HG02623 (cell line): Measurements from ENCODE around the gene ARPC4.
"Not testable (repeated sequence)": the region's sequence is repeated elsewhere in the genome, so short reads cannot be mapped to it uniquely, and the experiment has no call there.

ENCODE experiments used
- ATAC-seq: cut with Tn5 transposase; IDR thresholded peaks from one replicate; pipeline ENCODE4 v1.9.1; 2021; ENCODE audit warnings: moderate library complexity; ENCODE audit not compliant: unreplicated experiment

ARPC4 gene

GRCh38 chr3:9769426-9770275 is 23.2 kb upstream of the ARPC4 start, which contains the start of gene CAMK1:
TSS of gene CAMK1 (minus strand) at chr3:9769947. CDS start at chr3:9767749, 2,198 bp downstream.
- ATAC-seq, result peak; percentile 52

DNA sequence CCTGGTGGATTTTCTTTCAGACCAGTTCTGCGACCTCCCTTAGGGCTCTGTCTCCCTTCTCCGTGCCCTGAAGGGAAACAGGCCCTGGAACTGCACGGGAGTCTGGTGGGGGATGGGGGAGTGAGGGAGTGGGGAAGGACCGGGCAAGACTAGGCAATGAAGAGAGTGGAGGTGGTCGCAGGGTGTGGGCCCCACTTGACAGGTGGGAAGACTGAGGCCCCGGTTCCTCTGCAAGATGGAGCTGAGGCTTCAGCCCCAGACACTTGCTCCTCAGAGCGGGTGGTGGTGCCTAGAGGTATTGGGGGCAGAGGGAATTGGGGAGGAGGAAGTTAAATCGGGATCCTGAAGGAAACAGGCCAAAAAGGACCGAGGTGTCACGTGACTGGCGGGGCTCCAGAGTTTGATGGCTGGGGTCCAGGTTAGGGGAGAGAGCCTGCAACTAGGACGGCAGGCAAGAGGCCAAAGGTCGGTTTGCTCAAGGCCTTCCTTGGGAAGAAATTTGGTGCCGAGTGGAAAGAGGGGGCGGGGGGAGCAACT is 22.5 kb upstream of the ARPC4 start:
- ATAC-seq, result no peak

GRCh38 chr3:9771007-9771406 is 21.9 kb upstream of the ARPC4 start:
- ATAC-seq, result not testable (repeated sequence)

DNA sequence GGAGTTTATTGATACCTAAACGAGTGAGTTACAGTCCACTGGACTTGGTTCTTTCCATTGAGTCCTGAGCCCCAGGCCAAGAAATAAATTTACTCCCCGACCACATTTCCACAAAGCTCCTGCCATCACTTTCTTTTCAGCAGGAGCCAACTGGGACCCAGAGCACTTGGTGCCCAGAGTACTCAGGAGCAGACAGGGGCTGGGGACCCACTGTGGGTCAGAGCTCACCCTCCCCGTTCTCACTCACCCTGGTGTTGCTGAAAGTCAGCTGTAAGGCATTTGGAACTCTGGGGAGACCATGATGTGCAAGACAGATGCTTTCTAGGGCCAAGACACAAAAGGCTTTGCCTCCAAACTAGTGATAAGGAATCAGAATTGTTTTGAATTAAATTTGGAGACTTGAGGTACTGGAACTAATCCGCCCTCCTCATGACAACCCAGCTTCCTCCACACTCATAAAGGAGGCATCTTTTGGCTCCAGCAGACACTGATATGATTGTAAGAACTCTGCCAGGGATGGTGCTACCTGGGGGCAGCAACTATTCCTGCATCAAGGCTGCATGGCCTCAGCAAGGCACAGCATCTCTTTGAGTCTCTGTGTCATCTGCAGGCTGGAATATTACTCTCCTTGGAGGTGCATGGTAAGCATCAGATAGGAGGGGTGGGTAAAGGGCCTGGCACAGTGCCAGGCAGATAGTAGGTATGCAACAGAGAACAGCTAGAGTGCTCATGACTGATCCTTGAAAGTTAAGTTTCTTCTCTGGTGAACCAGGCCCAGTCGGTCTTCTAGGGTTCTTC is 15.8 kb upstream of the ARPC4 start:
- no peak for ATAC-seq

DNA sequence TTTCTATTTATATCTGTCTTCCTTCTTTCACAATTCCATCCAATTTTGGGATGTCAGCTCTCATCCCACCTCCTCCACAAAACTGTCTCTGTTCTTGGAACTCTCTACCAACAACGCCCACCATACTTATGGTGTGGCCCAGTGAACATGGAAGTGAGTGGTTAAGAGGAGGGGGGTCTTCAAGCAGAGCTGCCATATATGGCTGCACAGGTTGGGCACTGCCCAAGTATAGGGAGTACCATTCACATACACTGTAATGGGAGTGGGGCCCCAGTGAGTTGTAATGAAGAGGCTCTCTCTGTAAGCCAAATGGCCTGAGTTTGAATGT is 15.2 kb upstream of the ARPC4 start:
- ATAC-seq, result no peak

GRCh38 chr3:9778143-9779074 is 14.5 kb upstream of the ARPC4 start:
- no peak for ATAC-seq

DNA sequence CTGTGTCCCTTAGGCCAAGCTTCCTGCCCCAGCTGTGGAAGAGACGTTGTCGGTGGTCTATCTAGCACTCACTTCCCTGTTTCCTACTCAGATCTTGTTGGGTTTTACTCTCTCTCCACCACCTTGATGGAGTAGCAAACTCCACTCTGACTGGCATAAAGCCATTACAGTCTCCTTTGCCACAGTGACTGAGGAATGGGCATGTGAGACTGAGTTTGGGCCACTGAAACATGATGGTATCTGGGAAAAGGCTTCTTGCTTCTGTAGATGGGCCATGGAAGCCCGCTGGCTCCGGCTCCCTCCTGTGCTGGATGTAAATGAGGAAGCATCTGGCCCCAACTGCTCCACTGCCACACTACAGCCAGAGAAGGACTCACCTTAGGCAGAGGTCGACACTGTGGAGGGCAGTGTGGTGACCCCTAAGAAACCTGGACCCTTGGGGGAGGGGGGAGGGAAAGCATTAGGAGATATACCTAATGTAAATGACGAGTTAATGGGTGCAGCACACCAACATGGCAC is 13.7 kb upstream of the ARPC4 start:
- ATAC-seq, result no peak

DNA sequence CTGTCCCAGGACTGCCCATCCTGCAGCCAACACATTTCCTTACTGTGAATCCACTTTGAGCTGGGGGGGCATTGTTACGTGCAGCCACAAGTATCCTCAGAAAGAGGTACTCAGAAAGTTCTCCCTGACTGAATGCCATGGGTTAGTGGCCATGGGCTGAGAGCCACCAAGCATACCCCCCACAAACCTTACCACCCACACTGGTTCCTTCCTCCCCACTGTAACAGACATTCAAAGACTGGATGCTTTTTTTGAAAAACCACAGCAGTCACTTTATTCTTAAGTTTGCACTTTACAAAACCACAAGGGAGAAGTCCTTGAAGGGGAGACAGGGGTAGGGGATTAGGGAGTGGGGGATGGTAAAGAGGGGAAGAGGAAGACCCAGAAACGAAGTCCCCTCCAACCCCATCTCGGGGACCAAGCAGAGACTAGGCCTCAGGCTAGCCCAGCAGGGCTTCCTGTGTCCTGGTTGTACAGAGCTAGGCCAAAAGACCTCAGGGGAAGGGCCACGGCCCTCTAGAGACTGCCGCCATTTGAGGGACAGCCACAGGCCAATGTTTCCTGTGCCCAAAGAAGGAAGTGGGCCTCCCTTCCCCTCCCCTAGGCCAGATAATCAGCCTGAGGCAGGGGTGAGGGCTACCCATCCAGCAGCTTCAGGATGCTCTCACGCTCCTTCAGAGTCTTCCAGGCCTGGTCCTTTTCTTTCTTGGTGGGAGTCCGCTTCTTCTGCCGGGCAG is 13.0 kb upstream of the ARPC4 start:
- peak; percentile 54 for ATAC-seq

DNA sequence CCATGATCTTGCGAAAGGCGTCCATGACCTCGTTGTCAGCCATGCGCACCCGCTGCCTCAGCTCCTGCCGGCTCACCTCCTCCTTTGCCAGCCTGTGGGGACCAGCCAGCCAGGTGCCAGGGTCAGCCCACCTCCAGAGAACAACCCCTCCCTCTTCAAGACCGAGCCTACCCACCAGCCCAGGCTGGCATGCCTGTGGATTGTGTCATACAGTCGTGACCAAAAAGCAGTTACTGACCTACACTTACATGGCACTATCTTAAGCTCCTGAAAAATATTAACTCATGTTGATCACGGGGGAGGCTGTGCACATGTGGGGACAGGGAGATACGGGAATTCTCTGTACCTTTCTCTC is 12.4 kb upstream of the ARPC4 start:
- ATAC-seq, result no peak

DNA sequence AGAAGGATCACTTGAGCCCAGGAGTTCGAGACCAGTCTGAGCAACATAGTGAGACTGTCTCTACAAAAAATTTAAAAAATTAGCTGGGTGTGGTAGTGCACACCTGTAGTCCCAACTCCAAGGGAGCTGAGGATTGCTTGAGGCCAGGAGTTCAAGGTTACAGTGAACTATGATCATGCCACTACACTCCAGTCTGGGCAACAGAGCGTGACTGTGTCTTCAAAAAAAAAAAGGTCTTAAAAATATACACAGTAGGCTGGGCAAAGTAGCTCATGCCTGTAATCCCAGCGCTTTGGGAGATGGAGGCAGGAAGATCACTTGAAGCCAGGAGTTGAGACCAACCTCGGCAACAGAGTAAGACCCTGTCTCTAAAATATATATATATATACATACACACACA is 12.0 kb upstream of the ARPC4 start:
- ATAC-seq, result no peak

DNA sequence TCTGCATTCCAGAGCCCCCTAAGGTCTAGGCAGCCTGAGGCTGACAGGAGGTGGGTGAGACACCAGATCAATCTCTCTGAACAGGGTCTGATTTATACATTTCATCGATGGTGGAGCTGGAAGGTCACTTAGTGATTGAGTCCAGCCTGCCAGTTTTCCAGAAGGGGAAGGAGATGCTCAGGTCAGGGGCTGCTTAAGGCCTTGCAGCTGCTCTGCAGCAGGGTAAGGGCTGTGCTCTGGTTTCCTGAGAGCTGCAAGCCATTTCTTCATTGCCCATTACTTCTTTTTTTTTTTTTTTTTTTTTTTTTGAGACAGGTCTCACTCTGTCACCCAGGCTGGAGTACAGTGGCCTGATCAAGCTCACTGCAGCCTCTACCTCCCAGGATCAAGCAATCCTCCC is 11.3 kb upstream of the ARPC4 start:
- ATAC-seq, result no peak

GRCh38 chr3:9781978-9782603 is 10.8 kb upstream of the ARPC4 start:
- no peak for ATAC-seq

DNA sequence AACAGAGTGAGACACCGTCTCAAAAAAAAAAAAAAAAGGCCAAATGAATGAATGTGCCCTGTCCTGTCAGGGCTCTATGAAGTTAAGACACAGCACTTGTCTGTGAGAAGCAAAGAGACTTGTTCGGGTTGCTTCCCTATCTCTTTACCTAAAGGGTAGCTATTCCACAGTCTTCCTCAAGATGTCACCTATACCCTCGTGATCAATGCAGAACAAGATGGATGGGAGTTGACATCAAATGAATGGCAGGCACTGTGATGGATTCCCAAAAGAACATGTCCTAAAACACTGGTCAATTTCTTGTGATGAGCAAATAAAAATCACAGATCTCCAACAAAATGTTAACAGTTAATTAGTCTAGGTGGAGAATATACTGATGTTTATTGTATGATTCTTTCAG is 10.1 kb upstream of the ARPC4 start:
- ATAC-seq, result no peak

DNA sequence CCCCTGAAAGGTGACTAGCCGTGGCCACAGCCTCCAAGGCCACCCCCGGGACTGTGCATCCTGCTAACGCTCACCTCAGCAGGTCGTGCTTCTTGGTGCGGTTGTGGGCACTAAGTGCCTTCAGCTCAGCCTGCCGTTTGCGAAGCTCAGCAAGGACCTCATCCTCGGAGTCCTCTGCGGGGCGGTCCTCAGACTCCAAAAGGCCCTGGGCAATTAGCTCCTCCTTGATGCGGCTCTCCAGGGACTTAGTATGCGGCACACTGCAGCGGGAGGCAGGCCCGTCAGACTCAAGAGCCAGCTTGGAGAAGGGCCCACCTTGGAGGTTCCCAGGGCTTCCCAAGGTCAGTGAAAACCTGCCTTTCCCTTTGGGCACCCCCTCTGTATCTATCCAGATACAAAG is 8.9 kb upstream of the ARPC4 start:
- ATAC-seq, result no peak

DNA sequence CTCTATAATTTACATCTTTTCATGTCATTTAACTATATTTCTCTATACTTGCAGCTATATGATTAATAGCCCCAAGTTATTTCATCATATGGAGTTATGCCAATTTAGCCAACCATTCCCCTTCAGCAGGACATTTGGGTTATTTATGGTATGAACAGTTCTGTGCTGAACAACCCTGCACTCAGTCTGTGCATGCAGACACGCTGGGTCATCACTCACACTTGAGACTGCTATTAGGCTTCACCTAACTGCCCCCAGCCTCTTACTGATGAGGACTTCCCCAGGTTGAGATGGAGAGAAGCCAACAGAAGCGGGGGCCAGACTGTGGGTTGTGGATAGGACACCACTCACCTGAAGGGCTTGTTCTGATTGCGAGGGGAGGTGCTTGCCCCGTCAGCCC is 7.9 kb upstream of the ARPC4 start:
- no peak for ATAC-seq

GRCh38 chr3:9785602-9786001 is 7.3 kb upstream of the ARPC4 start:
- no peak for ATAC-seq

DNA sequence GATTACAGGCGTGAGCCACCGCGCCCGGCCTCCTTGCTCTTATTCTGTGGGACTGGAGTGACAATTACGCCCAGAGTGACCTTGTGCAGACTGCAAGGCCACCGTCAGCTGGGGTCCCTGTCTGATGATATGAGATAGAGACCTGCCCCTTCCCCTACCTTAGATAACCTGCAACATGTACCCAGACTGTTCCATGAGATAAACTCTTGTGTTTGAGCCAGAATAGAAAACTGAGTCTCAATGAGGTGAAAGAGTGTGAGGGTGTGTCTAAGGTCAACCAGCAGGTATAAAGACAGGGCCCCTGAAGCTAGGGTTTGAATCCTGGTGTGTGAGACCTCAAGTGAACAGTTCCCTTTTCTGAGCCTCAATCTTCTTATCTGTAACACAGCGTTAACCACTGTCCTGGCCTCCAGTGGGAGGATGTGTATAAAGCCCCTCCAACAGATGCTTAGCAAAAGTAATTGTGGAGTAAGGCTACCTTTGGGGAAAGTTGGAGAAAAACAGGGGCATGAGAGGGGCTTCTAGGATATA is 6.6 kb upstream of the ARPC4 start:
- no peak for ATAC-seq

DNA sequence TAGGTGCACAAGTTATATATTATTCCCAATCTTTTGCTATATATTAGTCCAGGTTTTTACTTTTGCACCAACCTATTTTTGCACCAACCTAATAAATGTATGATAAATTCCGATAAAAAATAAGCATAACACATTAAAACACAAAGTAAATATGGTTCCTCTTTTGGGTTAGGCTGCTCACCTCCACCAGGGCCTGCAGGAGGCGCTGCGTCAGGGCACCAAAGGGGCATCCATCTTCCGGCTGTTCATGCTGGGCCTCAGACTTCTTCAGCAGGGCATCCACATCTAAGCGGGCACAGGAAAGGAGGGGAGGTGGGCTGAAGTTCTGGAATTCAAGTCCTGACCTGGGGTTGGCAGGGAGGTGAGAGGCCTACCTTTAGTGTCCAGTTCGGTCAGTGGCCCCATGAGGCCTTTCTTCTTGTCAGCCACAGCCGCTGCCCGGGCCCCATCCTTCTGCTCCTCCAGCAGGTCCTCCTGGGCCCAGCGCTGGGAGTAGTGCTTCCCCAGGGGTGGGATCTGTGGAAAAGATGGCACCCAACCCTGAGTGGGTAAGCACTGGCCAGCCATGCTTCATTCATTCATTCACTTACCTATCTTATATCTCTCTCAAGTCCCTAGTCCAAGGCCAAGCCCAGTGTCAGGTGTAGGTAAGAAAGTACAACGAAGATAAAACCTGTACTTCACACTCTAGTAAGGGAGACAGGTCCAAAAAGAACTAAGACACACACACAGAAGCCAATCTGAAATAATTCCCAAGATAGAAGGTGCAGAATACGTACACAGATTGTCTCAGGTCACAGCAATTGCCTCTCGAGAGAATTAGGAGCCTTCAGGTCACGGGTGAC is 5.8 kb upstream of the ARPC4 start:
- ATAC-seq, result no peak

DNA sequence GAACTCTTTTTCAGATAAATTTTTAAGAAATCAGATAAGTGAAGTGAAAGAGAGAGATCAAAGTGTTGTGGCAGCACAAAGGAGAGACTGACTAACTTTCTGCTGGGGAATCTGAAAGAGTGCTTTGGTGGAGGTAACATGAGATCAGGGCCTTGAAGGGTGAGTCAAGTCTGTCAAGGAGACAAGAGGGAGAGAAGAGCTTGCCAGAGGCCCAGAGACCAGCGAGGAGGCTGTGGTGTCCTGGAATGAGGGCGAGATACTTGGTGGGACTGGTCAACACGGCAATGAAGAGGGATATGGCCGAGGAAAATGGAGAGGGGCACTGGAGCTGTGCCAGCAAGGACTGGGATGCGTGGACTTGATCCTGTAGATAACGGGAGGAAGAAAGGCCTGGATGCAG is 5.2 kb upstream of the ARPC4 start:
- no peak for ATAC-seq
